ENCODE results near the gene PTPRZ1.

The PTPRZ1 gene

GRCh38 chr7:122040147-122040546, 167.2 kb downstream of the PTPRZ1 start:
- H3K4me3 ChIP-seq (ENCODE audit: control insufficient read depth, low read depth, low read length): no peak overlapping the region
- DNase-seq (ENCODE audit: low read depth): no peak
- no peak for TF ChIP-seq CTCF (IDR thresholded peaks at IDR 0.05; ENCODE audit: control insufficient read depth, insufficient read depth, low read depth, low read length, missing control alignments)

GRCh38 chr7:122046402-122046801, 173.4 kb downstream of the PTPRZ1 start:
- DNase-seq (ENCODE audit: low read depth): no peak
- TF ChIP-seq CTCF (IDR thresholded peaks at IDR 0.05; ENCODE audit: control insufficient read depth, insufficient read depth, low read depth, low read length, missing control alignments): no peak
- H3K4me3 ChIP-seq (ENCODE audit: control insufficient read depth, low read depth, low read length): no peak overlapping the region

GRCh38 chr7:122054393-122054792, 181.4 kb downstream of the PTPRZ1 start:
- H3K4me3 ChIP-seq (ENCODE audit: control insufficient read depth, low read depth, low read length): no peak overlapping the region
- no peak for TF ChIP-seq CTCF (IDR thresholded peaks at IDR 0.05; ENCODE audit: control insufficient read depth, insufficient read depth, low read depth, low read length, missing control alignments)
- no peak for DNase-seq (ENCODE audit: low read depth)

GRCh38 chr7:122055073-122055472, 182.1 kb downstream of the PTPRZ1 start:
- DNase-seq (ENCODE audit: low read depth): no peak
- TF ChIP-seq CTCF (IDR thresholded peaks at IDR 0.05; ENCODE audit: control insufficient read depth, insufficient read depth, low read depth, low read length, missing control alignments): no peak
- H3K4me3 ChIP-seq (ENCODE audit: control insufficient read depth, low read depth, low read length): no peak overlapping the region

DNA sequence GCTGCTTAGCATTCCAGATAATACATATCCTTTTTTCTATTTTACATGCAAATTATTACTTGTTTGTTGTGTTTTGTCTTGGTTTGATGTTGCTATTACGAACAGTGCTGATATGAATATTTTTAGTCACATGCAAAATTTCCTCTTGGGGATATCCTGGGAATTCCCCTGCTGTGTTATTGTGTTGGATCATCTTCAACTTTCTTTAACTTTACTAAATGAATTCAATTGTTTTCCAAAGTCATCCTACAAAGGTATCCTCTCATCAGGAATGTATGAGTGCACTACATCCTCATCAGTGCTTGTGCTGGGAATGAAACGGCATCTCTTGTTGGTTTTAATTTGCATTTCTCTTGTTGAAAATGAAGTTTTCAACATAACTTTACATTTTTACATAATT, 184.0 kb downstream of the PTPRZ1 start:
- TF ChIP-seq CTCF (IDR thresholded peaks at IDR 0.05; ENCODE audit: control insufficient read depth, insufficient read depth, low read depth, low read length, missing control alignments): no peak
- H3K4me3 ChIP-seq (ENCODE audit: control insufficient read depth, low read depth, low read length): no peak overlapping the region
- DNase-seq (ENCODE audit: low read depth): no peak

- H3K4me3 ChIP-seq (ENCODE audit: control insufficient read depth, low read depth, low read length): no peak overlapping the region
- no peak for DNase-seq (ENCODE audit: low read depth)
Measured at GRCh38 chr7:122059542-122059941, 186.6 kb downstream of the PTPRZ1 start.

More at GRCh38 chr7:122059542-122059941, 186.6 kb downstream of the PTPRZ1 start:
- no peak for TF ChIP-seq CTCF (IDR thresholded peaks at IDR 0.05; ENCODE audit: control insufficient read depth, insufficient read depth, low read depth, low read length, missing control alignments)

Measured in AG09309 (cell line).